H1 (cell line): ENCODE results near the gene AGPS. TPM values are rescaled to one million over a fixed set of nuclear protein-coding genes. Genes with fewer than 3 reads are reported as not detected.

ENCODE experiments used
- ATF2 ChIP-seq: IDR thresholded peaks from 2 replicates; pipeline ENCODE4 v1.6.1; 2012; ENCODE audit warnings: low read length, inconsistent platforms
- CBX5 ChIP-seq: fragments of 300-800, 300-1000 bp; sonication (generic); IDR thresholded peaks from 2 replicates; pipeline ENCODE4 v1.7.1; 2016; ENCODE audit warnings: antibody characterized with exemption, low read length, low read depth
- CHD7 ChIP-seq: fragments of 300-600 bp; sonication (generic); IDR thresholded peaks from 2 replicates; pipeline ENCODE4 v1.7.1; 2012; ENCODE audit warnings: low read length, moderate library complexity, mild to moderate bottlenecking, inconsistent platforms; ENCODE audit not compliant: insufficient replicate concordance
- CTCF ChIP-seq, 3 experiments: IDR thresholded peaks; 1 replicate in 2 of 3; 2 replicates in 1 of 3; pipeline versions ENCODE4 v1.5.1 to v1.6.1; 2011; ENCODE audit warnings: low read length in 3 of 3, mild to moderate bottlenecking in 3 of 3, inconsistent platforms in 2 of 3, low read depth in 1 of 3, moderate library complexity in 1 of 3; ENCODE audit not compliant: insufficient read depth in 1 of 3; ENCODE audit errors: control extremely low read depth in 1 of 3
- HDAC2 ChIP-seq, 2 experiments: fragments of 300-600 bp in 1 of 2; sonication (generic) in 1 of 2; IDR thresholded peaks; 2 replicates each; pipeline ENCODE4 v1.6.1; 2011 to 2012; ENCODE audit warnings: low read depth in 2 of 2, low read length in 2 of 2, mild to moderate bottlenecking in 2 of 2, moderate library complexity in 2 of 2, borderline replicate concordance in 1 of 2, inconsistent platforms in 1 of 2
- TAF1 ChIP-seq: IDR thresholded peaks from 2 replicates; pipeline ENCODE4 v1.6.1; 2011; ENCODE audit warnings: mild to moderate bottlenecking, low read depth, low read length
- polyA plus RNA-seq, 7 experiments: library from polyadenylated mRNA; depleted of rRNA in 3 of 7; stranded (reverse) in 5 of 7; unstranded in 2 of 7; fragments of >200 nt in 5 of 7; fragments of 200-250 nt in 2 of 7; gene quantifications; 1 replicate in 5 of 7; 2 replicates in 1 of 7; 4 replicates in 1 of 7; pipeline versions ENCODE4 v1.2.1 to v1.2.3, GENCODE V29; 2011 to 2013; ENCODE audit warnings: missing spikeins in 2 of 7, mixed read lengths in 2 of 7
- total RNA-seq: library from RNA; stranded (reverse); fragmentation: NEBNext Ultra II Directional; extraction: Animal tissue kit (Norgen Biotek cat#: 25700); gene quantifications from 2 replicates; pipeline ENCODE4 v1.2.1, GENCODE V29; 2021

AGPS gene
- total and polyA plus RNA-seq, 2 of the 8 experiments (the other 6 are each of a cell fraction or from before 2014, with no cell fraction given), result 7.3 to 57.8 TPM

GRCh38 chr2:177430411-177430810, 37.8 kb downstream of the AGPS start (continued):
- TF ChIP-seq CHD7 (no peak), CTCF (IDR thresholded peaks at IDR 0.05; ENCODE audit: control extremely low read depth in 1 of 3, insufficient read depth in 1 of 3, low read depth in 1 of 3, low read length in 3 of 3) (no peak), TAF1 (no peak), ATF2 (no peak), HDAC2 (IDR thresholded peaks at IDR 0.05; ENCODE audit: borderline replicate concordance in 1 of 2, low read depth in 2 of 2, low read length in 2 of 2) (no peak), CBX5 (no peak)
